ENCODE results near the gene HS3ST2. TPM values are rescaled to one million over a fixed set of nuclear protein-coding genes. Genes with fewer than 3 reads are reported as not detected.

Gene HS3ST2
- total RNA-seq, 1 experiment from 2014 or later, result 0.61 TPM

DNA sequence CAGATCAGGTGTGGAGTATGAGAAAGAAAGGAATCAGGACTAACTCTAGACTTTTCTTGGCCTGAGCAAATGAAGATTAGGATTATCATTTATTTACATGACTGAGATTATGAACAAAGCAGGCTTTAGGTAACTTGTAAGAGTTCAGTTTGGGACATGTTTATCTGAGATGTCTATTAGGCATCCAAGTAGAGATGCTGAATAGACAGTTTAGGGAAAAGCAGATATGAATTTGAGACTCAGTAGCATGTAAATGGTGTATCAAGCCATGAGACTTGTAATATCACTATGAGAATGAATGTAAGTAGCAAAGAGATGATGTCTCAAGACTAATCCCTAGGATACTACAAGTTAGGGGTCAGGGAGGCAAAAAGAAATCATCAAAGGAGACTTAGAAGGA is 8.6 kb upstream of the HS3ST2 start:
- Mint-ChIP-seq H3K4me1 (no peaks in the 10 kb centered on the region; the same call in 1 of the 2 replicates), H3K36me3 (no peaks in the 10 kb centered on the region), H3K27ac (no peak overlapping the region), H3K9me3 (peaks cover 5% of the 10 kb centered on the region; the same call in 1 of the 2 replicates), H3K4me3 (no peak overlapping the region), H3K27me3 (ENCODE audit: low read depth) (peaks cover 2% of the 10 kb centered on the region; the same call in 1 of the 2 replicates)
- no peak for ATAC-seq
- no peak for DNase-seq (ENCODE audit: low spot score)
- TF ChIP-seq TEAD4 (CRISPR knock-in tag; IDR thresholded peaks at IDR 0.05) (no peak), NFE2L1 (CRISPR knock-in tag; IDR thresholded peaks at IDR 0.05) (no peak), ZNF317 (CRISPR knock-in tag; IDR thresholded peaks at IDR 0.05; ENCODE audit: borderline replicate concordance, low read depth) (no peak), NR1H2 (CRISPR knock-in tag; IDR thresholded peaks at IDR 0.05) (no peak)
- CTCF ChIA-PET, result no interaction called here
- POLR2A ChIA-PET, result no interaction called here

- ChIA-PET CTCF (interaction anchor here (1.1 kb wide), 1 partner anchor 136 kb away, joined by 3 read pairs; no protein-coding TSS in a partner anchor), POLR2A (no interaction called here)
- Mint-ChIP-seq H3K9me3 (peaks cover 5% of the 10 kb centered on the region; the same call in 1 of the 2 replicates), H3K27ac (no peak overlapping the region), H3K36me3 (no peaks in the 10 kb centered on the region), H3K4me1 (no peaks in the 10 kb centered on the region; the same call in 1 of the 2 replicates), H3K27me3 (ENCODE audit: low read depth) (peaks cover 2% of the 10 kb centered on the region), H3K4me3 (no peak overlapping the region)
- ATAC-seq (no peak), DNase-seq (ENCODE audit: low spot score) (no peak)
- TF ChIP-seq ESRRA (CRISPR knock-in tag; IDR thresholded peaks at IDR 0.05; ENCODE audit: borderline replicate concordance) (no peak), HMGA2 (CRISPR knock-in tag; IDR thresholded peaks at IDR 0.05) (no peak), FOXK1 (CRISPR knock-in tag; IDR thresholded peaks at IDR 0.05) (no peak), ZNF219 (CRISPR knock-in tag; IDR thresholded peaks at IDR 0.05; ENCODE audit: borderline replicate concordance) (no peak), OVOL2 (CRISPR knock-in tag; IDR thresholded peaks at IDR 0.05; ENCODE audit: borderline replicate concordance) (no peak), ELF4 (CRISPR knock-in tag; IDR thresholded peaks at IDR 0.05; ENCODE audit: low read depth) (no peak), ATF1 (CRISPR knock-in tag; IDR thresholded peaks at IDR 0.05) (no peak), FOXP1 (CRISPR knock-in tag; IDR thresholded peaks at IDR 0.05; ENCODE audit: borderline replicate concordance) (no peak), ZNF317 (CRISPR knock-in tag; IDR thresholded peaks at IDR 0.05; ENCODE audit: borderline replicate concordance, low read depth) (no peak), NFYB (CRISPR knock-in tag; conservative IDR thresholded peaks at IDR 0.05; ENCODE audit: low read depth) (no peak), CREM (CRISPR knock-in tag; IDR thresholded peaks at IDR 0.05) (no peak)
- TF ChIP-seq, protein P1, sequence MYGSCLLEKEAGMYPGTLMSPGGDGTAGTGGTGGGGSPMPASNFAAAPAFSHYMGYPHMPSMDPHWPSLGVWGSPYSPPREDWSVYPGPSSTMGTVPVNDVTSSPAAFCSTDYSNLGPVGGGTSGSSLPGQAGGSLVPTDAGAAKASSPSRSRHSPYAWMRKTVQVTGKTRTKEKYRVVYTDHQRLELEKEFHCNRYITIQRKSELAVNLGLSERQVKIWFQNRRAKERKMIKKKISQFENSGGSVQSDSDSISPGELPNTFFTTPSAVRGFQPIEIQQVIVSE (CRISPR knock-in tag; IDR thresholded peaks at IDR 0.05; ENCODE audit: borderline replicate concordance), result no peak
- TF ChIP-seq, protein P2, sequence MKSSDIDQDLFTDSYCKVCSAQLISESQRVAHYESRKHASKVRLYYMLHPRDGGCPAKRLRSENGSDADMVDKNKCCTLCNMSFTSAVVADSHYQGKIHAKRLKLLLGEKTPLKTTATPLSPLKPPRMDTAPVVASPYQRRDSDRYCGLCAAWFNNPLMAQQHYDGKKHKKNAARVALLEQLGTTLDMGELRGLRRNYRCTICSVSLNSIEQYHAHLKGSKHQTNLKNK (CRISPR knock-in tag; IDR thresholded peaks at IDR 0.05), result no peak
- TF ChIP-seq, protein P3, sequence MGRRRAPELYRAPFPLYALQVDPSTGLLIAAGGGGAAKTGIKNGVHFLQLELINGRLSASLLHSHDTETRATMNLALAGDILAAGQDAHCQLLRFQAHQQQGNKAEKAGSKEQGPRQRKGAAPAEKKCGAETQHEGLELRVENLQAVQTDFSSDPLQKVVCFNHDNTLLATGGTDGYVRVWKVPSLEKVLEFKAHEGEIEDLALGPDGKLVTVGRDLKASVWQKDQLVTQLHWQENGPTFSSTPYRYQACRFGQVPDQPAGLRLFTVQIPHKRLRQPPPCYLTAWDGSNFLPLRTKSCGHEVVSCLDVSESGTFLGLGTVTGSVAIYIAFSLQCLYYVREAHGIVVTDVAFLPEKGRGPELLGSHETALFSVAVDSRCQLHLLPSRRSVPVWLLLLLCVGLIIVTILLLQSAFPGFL (CRISPR knock-in tag; IDR thresholded peaks at IDR 0.05; ENCODE audit: borderline replicate concordance), result no peak
- TF ChIP-seq, protein P4, sequence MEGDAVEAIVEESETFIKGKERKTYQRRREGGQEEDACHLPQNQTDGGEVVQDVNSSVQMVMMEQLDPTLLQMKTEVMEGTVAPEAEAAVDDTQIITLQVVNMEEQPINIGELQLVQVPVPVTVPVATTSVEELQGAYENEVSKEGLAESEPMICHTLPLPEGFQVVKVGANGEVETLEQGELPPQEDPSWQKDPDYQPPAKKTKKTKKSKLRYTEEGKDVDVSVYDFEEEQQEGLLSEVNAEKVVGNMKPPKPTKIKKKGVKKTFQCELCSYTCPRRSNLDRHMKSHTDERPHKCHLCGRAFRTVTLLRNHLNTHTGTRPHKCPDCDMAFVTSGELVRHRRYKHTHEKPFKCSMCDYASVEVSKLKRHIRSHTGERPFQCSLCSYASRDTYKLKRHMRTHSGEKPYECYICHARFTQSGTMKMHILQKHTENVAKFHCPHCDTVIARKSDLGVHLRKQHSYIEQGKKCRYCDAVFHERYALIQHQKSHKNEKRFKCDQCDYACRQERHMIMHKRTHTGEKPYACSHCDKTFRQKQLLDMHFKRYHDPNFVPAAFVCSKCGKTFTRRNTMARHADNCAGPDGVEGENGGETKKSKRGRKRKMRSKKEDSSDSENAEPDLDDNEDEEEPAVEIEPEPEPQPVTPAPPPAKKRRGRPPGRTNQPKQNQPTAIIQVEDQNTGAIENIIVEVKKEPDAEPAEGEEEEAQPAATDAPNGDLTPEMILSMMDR (IDR thresholded peaks at IDR 0.05), result no peak
- TF ChIP-seq, protein P5, sequence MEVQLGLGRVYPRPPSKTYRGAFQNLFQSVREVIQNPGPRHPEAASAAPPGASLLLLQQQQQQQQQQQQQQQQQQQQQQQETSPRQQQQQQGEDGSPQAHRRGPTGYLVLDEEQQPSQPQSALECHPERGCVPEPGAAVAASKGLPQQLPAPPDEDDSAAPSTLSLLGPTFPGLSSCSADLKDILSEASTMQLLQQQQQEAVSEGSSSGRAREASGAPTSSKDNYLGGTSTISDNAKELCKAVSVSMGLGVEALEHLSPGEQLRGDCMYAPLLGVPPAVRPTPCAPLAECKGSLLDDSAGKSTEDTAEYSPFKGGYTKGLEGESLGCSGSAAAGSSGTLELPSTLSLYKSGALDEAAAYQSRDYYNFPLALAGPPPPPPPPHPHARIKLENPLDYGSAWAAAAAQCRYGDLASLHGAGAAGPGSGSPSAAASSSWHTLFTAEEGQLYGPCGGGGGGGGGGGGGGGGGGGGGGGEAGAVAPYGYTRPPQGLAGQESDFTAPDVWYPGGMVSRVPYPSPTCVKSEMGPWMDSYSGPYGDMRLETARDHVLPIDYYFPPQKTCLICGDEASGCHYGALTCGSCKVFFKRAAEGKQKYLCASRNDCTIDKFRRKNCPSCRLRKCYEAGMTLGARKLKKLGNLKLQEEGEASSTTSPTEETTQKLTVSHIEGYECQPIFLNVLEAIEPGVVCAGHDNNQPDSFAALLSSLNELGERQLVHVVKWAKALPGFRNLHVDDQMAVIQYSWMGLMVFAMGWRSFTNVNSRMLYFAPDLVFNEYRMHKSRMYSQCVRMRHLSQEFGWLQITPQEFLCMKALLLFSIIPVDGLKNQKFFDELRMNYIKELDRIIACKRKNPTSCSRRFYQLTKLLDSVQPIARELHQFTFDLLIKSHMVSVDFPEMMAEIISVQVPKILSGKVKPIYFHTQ (CRISPR knock-in tag; IDR thresholded peaks at IDR 0.05), result no peak
Observed at GRCh38 chr16:22806811-22807210, 7.2 kb upstream of the HS3ST2 start.
